ENCODE data around the gene SESN3. TPM values are rescaled to one million over a fixed set of nuclear protein-coding genes. Genes with fewer than 3 reads are reported as not detected.
A peak's percentile ranks its signal among the peaks of the same experiment; 100 is the strongest.

The SESN3 gene
- total RNA-seq, 1 experiment from 2014 or later: 0.55 TPM

GRCh38 chr11:95148406-95148805, 82.6 kb downstream of the SESN3 start:
- TF ChIP-seq, protein P1, sequence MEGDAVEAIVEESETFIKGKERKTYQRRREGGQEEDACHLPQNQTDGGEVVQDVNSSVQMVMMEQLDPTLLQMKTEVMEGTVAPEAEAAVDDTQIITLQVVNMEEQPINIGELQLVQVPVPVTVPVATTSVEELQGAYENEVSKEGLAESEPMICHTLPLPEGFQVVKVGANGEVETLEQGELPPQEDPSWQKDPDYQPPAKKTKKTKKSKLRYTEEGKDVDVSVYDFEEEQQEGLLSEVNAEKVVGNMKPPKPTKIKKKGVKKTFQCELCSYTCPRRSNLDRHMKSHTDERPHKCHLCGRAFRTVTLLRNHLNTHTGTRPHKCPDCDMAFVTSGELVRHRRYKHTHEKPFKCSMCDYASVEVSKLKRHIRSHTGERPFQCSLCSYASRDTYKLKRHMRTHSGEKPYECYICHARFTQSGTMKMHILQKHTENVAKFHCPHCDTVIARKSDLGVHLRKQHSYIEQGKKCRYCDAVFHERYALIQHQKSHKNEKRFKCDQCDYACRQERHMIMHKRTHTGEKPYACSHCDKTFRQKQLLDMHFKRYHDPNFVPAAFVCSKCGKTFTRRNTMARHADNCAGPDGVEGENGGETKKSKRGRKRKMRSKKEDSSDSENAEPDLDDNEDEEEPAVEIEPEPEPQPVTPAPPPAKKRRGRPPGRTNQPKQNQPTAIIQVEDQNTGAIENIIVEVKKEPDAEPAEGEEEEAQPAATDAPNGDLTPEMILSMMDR (conservative IDR thresholded peaks at IDR 0.05; ENCODE audit: low read depth, low read length): no peak
- TF ChIP-seq EZH2 (IDR thresholded peaks at IDR 0.05; ENCODE audit: low read length, unreplicated experiment): no peak
- Histone ChIP-seq H3K9me3 (ENCODE audit: low read length) (no peaks in the 10 kb centered on the region), H3F3A (ENCODE audit: low read length, unreplicated experiment) (no peaks in the 10 kb centered on the region), H2AFZ (ENCODE audit: low read length) (no peak overlapping the region), H3K27me3 (ENCODE audit: low read length) (no peaks in the 10 kb centered on the region), H3K9ac (ENCODE audit: low read length) (no peak overlapping the region), H3K9me2 (replicated peaks; ENCODE audit: low read length) (no peaks in the 10 kb centered on the region), H3K4me1 (ENCODE audit: insufficient read depth, low read length) (peaks cover 44% of the 10 kb centered on the region), H3K79me2 (ENCODE audit: low read length) (no peaks in the 10 kb centered on the region), H4K20me1 (ENCODE audit: low read length) (no peaks in the 10 kb centered on the region), H3K4me3 (ENCODE audit: low read length) (no peak overlapping the region), H3K36me3 (ENCODE audit: low read depth, low read length) (no peaks in the 10 kb centered on the region), H3K4me2 (ENCODE audit: low read length) (no peak overlapping the region), H3K27ac (ENCODE audit: low read length) (no peak overlapping the region)
- BruUV-seq (replicated peaks): no TSS peak
- DNase-seq (no peak), ATAC-seq (no peak)
- POLR2A ChIA-PET (ENCODE audit: unreplicated experiment): interaction anchor here (0.5 kb wide), 1 partner anchor 116 kb away, joined by 3 read pairs; no protein-coding TSS in a partner anchor
- intact Hi-C loops (cut with micrococcal nuclease): no loop called here
- CTCF ChIA-PET: no interaction called here

GRCh38 chr11:95147364-95147905, 83.6 kb downstream of the SESN3 start:
- TF ChIP-seq, protein P1 (conservative IDR thresholded peaks at IDR 0.05; ENCODE audit: low read depth, low read length): no peak
- TF ChIP-seq EZH2 (IDR thresholded peaks at IDR 0.05; ENCODE audit: low read length, unreplicated experiment): no peak
- TF ChIP-seq EZH2phosphoT487 (IDR thresholded peaks at IDR 0.05; ENCODE audit: borderline replicate concordance, low read length): no peak
- Histone ChIP-seq H3K79me2 (ENCODE audit: low read length) (no peaks in the 10 kb centered on the region), H3K9me2 (replicated peaks; ENCODE audit: low read length) (no peaks in the 10 kb centered on the region), H3K9ac (ENCODE audit: low read length) (no peak overlapping the region), H3K27ac (ENCODE audit: low read length) (peak overlapping the region; percentile 39), H3K27me3 (ENCODE audit: low read length) (no peaks in the 10 kb centered on the region), H3K9me3 (ENCODE audit: low read length) (no peaks in the 10 kb centered on the region), H2AFZ (ENCODE audit: low read length) (no peak overlapping the region), H3K36me3 (ENCODE audit: low read depth, low read length) (no peaks in the 10 kb centered on the region), H3F3A (ENCODE audit: low read length, unreplicated experiment) (no peaks in the 10 kb centered on the region), H3K4me1 (ENCODE audit: insufficient read depth, low read length) (peaks cover 44% of the 10 kb centered on the region), H3K4me2 (ENCODE audit: low read length) (peak overlapping the region; percentile 60), H3K4me3 (ENCODE audit: low read length) (no peak overlapping the region; the same call in 1 of the 2 replicates), H4K20me1 (ENCODE audit: low read length) (no peaks in the 10 kb centered on the region)
- BruUV-seq (replicated peaks): no TSS peak
- intact Hi-C loops (cut with micrococcal nuclease): loop anchor here (1.0 kb wide), 3 partner anchors 40 to 524 kb away; no protein-coding TSS in a partner anchor
- peak; percentile 42 for ATAC-seq
- DNase-seq: peak; percentile 94
- ChIA-PET CTCF (interaction anchor here (0.6 to 0.7 kb wide), 2 partner anchors 52 to 81 kb away, joined by 3 read pairs; partner anchors contain the start of gene SRSF8), POLR2A (ENCODE audit: unreplicated experiment) (interaction anchor here (0.5 to 0.7 kb wide), 7 partner anchors 15 to 1220 kb away, joined by 3 to 7 read pairs (median 4); partner anchors contain the start of gene SRSF8)

- no TSS peak for BruUV-seq (replicated peaks)
- DNase-seq (no peak), ATAC-seq (no peak)
- intact Hi-C loops (cut with micrococcal nuclease): no loop called here
- H3K4me3 ChIP-seq (ENCODE audit: low read length): no peak overlapping the region
- no peak overlapping the region for H2AFZ ChIP-seq (ENCODE audit: low read length)
- no peaks in the 10 kb centered on the region for H3K9me2 ChIP-seq (replicated peaks; ENCODE audit: low read length)
- H4K20me1 ChIP-seq (ENCODE audit: low read length): no peaks in the 10 kb centered on the region
- H3F3A ChIP-seq (ENCODE audit: low read length, unreplicated experiment): no peaks in the 10 kb centered on the region
- H3K4me2 ChIP-seq (ENCODE audit: low read length): no peak overlapping the region
- ChIA-PET CTCF (no interaction called here), POLR2A (ENCODE audit: unreplicated experiment) (interaction anchor here (0.7 kb wide), 1 partner anchor 643 kb away, joined by 3 read pairs; no protein-coding TSS in a partner anchor)
- TF ChIP-seq, protein P1 (conservative IDR thresholded peaks at IDR 0.05; ENCODE audit: low read depth, low read length): no peak
- TF ChIP-seq EZH2 (IDR thresholded peaks at IDR 0.05; ENCODE audit: low read length, unreplicated experiment) (no peak), EZH2phosphoT487 (IDR thresholded peaks at IDR 0.05; ENCODE audit: borderline replicate concordance, low read length) (no peak)
- H3K9me3 ChIP-seq (ENCODE audit: low read length): no peaks in the 10 kb centered on the region
- H3K9ac ChIP-seq (ENCODE audit: low read length): no peak overlapping the region
- H3K4me1 ChIP-seq (ENCODE audit: insufficient read depth, low read length): peaks cover 33% of the 10 kb centered on the region
- no peaks in the 10 kb centered on the region for H3K36me3 ChIP-seq (ENCODE audit: low read depth, low read length)
- no peaks in the 10 kb centered on the region for H3K79me2 ChIP-seq (ENCODE audit: low read length)
- no peak overlapping the region for H3K27ac ChIP-seq (ENCODE audit: low read length)
- H3K27me3 ChIP-seq (ENCODE audit: low read length): no peaks in the 10 kb centered on the region
These were observed 85.5 kb downstream of the SESN3 start for GRCh38 chr11:95145430-95146060.

Measured in PC-3 (cell line).